ENCODE data around the gene STK16. TPM values are rescaled to one million over a fixed set of nuclear protein-coding genes. Genes with fewer than 3 reads are reported as not detected.

Gene STK16
- total and polyA plus RNA-seq, 2 experiments from 2014 or later = 15.8 to 28.5 TPM

GRCh38 chr2:219266886-219267285 lies 21.6 kb downstream of the STK16 start:
- Histone ChIP-seq H3K4me1 (ENCODE audit: low read depth) (no peaks in the 10 kb centered on the region), H3K36me3 (no peaks in the 10 kb centered on the region), H3K4me3 (no peak overlapping the region), H3K27ac (no peak overlapping the region), H3K9me3 (ENCODE audit: low read depth) (no peaks in the 10 kb centered on the region), H3K27me3 (peaks cover 32% of the 10 kb centered on the region)
- TF ChIP-seq CTCF (IDR thresholded peaks at IDR 0.05; ENCODE audit: low read depth, low read length) = no peak
- DNase-seq (ENCODE audit: low read depth in 1 of 2, low spot score in 1 of 2) = no peak

GRCh38 chr2:219268294-219268693 lies 23.0 kb downstream of the STK16 start:
- no peak for TF ChIP-seq CTCF (IDR thresholded peaks at IDR 0.05; ENCODE audit: low read depth, low read length)
- Histone ChIP-seq H3K36me3 (no peaks in the 10 kb centered on the region), H3K27ac (no peak overlapping the region), H3K27me3 (peaks cover 21% of the 10 kb centered on the region), H3K9me3 (ENCODE audit: low read depth) (no peaks in the 10 kb centered on the region), H3K4me3 (no peak overlapping the region), H3K4me1 (ENCODE audit: low read depth) (no peaks in the 10 kb centered on the region)
- no peak for DNase-seq (ENCODE audit: low read depth in 1 of 2, low spot score in 1 of 2)

DNA sequence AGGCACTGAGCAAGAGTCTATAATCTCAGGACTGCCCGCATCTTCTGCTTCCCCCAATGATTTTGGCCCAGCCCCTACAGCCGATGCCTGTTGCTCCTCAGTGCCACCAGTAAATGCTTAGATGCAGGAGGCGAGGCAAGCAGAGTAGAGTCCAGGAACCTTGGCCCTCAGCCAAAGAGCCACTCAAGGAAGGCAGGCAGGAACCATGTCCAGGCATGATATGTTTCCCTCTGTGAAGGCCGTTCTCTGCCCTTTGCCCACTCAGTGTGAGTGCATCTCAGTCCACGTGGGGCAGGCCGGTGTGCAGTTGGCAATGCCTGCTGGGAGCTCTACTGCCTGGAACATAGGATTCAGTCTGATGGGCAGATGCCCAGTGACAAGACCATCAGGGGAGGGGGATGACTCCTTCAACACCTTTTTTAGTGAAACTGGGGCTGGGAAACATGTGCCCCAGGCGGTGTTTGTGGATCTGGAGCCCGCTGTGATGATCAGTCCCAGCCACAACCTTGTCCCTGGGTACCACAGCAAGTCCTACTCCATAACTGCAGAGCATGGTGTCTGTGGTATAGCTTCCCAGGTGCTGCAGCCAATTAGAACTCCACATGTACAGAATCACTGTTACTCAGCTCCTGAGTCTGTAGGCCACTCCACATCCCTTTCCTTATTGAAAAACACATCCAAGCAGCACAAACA lies 24.2 kb downstream of the STK16 start:
- Histone ChIP-seq H3K4me3 (no peak overlapping the region), H3K27ac (no peak overlapping the region), H3K4me1 (ENCODE audit: low read depth) (peaks cover 5% of the 10 kb centered on the region), H3K27me3 (peaks cover 15% of the 10 kb centered on the region), H3K36me3 (no peaks in the 10 kb centered on the region), H3K9me3 (ENCODE audit: low read depth) (no peaks in the 10 kb centered on the region)
- TF ChIP-seq CTCF (IDR thresholded peaks at IDR 0.05; ENCODE audit: low read depth, low read length) = no peak
- peak in 1 of 2 donors; percentile 69 for DNase-seq (ENCODE audit: low read depth in 1 of 2, low spot score in 1 of 2)

GRCh38 chr2:219270055-219270372 lies 24.7 kb downstream of the STK16 start:
- no peak for TF ChIP-seq CTCF (IDR thresholded peaks at IDR 0.05; ENCODE audit: low read depth, low read length)

GRCh38 chr2:219271021-219271420 lies 25.7 kb downstream of the STK16 start:
- no peaks in the 10 kb centered on the region for H3K9me3 ChIP-seq (ENCODE audit: low read depth)
- no peak for TF ChIP-seq CTCF (IDR thresholded peaks at IDR 0.05; ENCODE audit: low read depth, low read length)
- no peaks in the 10 kb centered on the region for H3K36me3 ChIP-seq
- DNase-seq (ENCODE audit: low read depth in 1 of 2, low spot score in 1 of 2) = no peak
- H3K4me1 ChIP-seq (ENCODE audit: low read depth) = peaks cover 5% of the 10 kb centered on the region
- no peak overlapping the region for H3K4me3 ChIP-seq
- no peak overlapping the region for H3K27ac ChIP-seq
- H3K27me3 ChIP-seq = peaks cover 15% of the 10 kb centered on the region

More at GRCh38 chr2:219270055-219270372, 24.7 kb downstream of the STK16 start:
- Histone ChIP-seq H3K4me1 (ENCODE audit: low read depth) (peaks cover 5% of the 10 kb centered on the region), H3K9me3 (ENCODE audit: low read depth) (no peaks in the 10 kb centered on the region), H3K36me3 (no peaks in the 10 kb centered on the region), H3K27me3 (peaks cover 15% of the 10 kb centered on the region), H3K4me3 (no peak overlapping the region), H3K27ac (no peak overlapping the region)
- no peak for DNase-seq (ENCODE audit: low read depth in 1 of 2, low spot score in 1 of 2)
